Mesothelial cell of epicardium (in vitro differentiated cells): ENCODE results near the gene TEX51. TPM values are rescaled to one million over a fixed set of nuclear protein-coding genes. Genes with fewer than 3 reads are reported as not detected.

Source experiments
- DNase-seq, 2 experiments: peaks; one replicate each; pipeline ENCODE4 v3.0.0; 2021; ENCODE audit warnings: low spot score in 2 of 2; ENCODE audit not compliant: unreplicated experiment in 2 of 2
- H3K27ac Mint-ChIP-seq: 2 replicates; pipeline ENCODE4 v1.8.0; 2021; ENCODE audit warnings: mixed read lengths
- H3K27me3 Mint-ChIP-seq: 2 replicates; pipeline ENCODE4 v1.8.0; 2021; ENCODE audit warnings: low read depth, mixed read lengths
- H3K36me3 Mint-ChIP-seq: 2 replicates; pipeline ENCODE4 v1.8.0; 2021; ENCODE audit warnings: mixed read lengths
- H3K4me1 Mint-ChIP-seq: 2 replicates; pipeline ENCODE4 v1.8.0; 2021; ENCODE audit warnings: mixed read lengths
- H3K4me3 Mint-ChIP-seq: 2 replicates; pipeline ENCODE4 v1.8.0; 2021; ENCODE audit warnings: mild to moderate bottlenecking, moderate library complexity, mixed read lengths
- H3K9me3 Mint-ChIP-seq: 2 replicates; pipeline ENCODE4 v1.8.0; 2021; ENCODE audit warnings: mixed read lengths
- CTCF ChIP-seq: fragments of 200-600 bp; sonication (generic); IDR thresholded peaks from one replicate; pipeline ENCODE4 v1.5.0; 2021; ENCODE audit warnings: antibody characterized with exemption; ENCODE audit not compliant: unreplicated experiment
- total RNA-seq: library from RNA; stranded (reverse); gene quantifications from 3 replicates; pipeline ENCODE4 v1.2.1, GENCODE V29; 2021

The TEX51 gene
- total RNA-seq, 1 donor from 2014 or later = not detected

DNA sequence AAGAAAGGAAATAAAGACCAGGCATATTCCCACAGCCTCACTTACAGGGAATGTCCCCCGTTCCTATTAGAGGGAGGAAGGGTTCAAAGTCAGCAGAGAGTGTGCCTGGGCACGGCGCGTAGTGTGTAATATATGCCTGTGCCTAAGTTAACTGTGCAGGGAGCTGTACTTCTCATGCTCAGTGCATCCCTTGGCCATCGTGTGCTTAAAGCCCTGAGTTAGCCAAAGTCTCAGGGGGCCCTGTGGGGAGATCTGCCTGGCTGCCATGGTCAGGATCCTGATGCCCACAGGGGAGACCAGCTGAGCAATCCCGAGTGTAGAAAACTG is 48.4 kb downstream of the TEX51 start:
- H3K9me3 Mint-ChIP-seq = peaks cover 18% of the 10 kb centered on the region
- H3K27me3 Mint-ChIP-seq = peaks cover 15% of the 10 kb centered on the region
- no peak overlapping the region for H3K27ac Mint-ChIP-seq
- no peak for DNase-seq
- peaks cover 4% of the 10 kb centered on the region for H3K4me1 Mint-ChIP-seq
- no peak for TF ChIP-seq CTCF
- H3K36me3 Mint-ChIP-seq = no peaks in the 10 kb centered on the region
- H3K4me3 Mint-ChIP-seq = no peak overlapping the region

- no peak for TF ChIP-seq CTCF
- H3K4me1 Mint-ChIP-seq = peaks cover 4% of the 10 kb centered on the region
- no peak for DNase-seq
- H3K27ac Mint-ChIP-seq = no peak overlapping the region
- H3K4me3 Mint-ChIP-seq = no peak overlapping the region
- H3K27me3 Mint-ChIP-seq = peaks cover 22% of the 10 kb centered on the region
- H3K36me3 Mint-ChIP-seq = no peaks in the 10 kb centered on the region
- peaks cover 6% of the 10 kb centered on the region for H3K9me3 Mint-ChIP-seq
These were observed 51.1 kb downstream of the TEX51 start for GRCh38 chr2:126949775-126950174.

DNA sequence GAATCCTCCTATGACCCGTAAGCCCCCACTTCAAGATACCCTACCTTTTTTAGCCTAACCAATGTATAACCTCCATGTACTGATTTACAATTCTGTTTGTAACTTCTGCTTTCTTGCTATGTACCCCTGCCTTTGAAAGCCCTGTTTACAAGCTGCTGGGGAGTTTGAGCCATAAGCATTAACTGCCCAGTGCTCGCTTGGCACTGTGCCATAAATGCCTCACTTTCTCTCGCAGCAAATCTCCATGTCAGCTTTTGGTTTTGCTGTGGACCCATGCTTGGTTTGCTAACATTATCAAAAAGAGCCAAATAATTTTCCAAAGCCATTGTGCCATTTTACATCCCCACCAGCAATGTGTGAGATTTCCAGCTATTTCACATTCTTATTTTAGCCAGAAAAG is 51.8 kb downstream of the TEX51 start:
- peaks cover 6% of the 10 kb centered on the region for H3K9me3 Mint-ChIP-seq
- no peaks in the 10 kb centered on the region for H3K36me3 Mint-ChIP-seq
- H3K27ac Mint-ChIP-seq = no peak overlapping the region
- H3K4me3 Mint-ChIP-seq = no peak overlapping the region
- peaks cover 28% of the 10 kb centered on the region for H3K27me3 Mint-ChIP-seq
- DNase-seq = no peak
- peaks cover 4% of the 10 kb centered on the region for H3K4me1 Mint-ChIP-seq
- TF ChIP-seq CTCF = no peak

Other genes starting within 250 kb of the TEX51 start
- gene GYPC, start 242.7 kb upstream of the TEX51 start, total RNA-seq = 39.4 to 41.4 TPM (median 39.7 TPM) in 3 replicates
- 45.7 to 47.4 TPM (median 46.2 TPM) in 3 replicates for gene BIN1, start 208.3 kb downstream of the TEX51 start, total RNA-seq